Spleen (tissue), 7 donors: ENCODE results near the gene RNASE9.

Experiments
- POLR2A ChIP-seq, 3 donors: fragments of 450-650 bp; IDR thresholded peaks; one replicate each; pipeline ENCODE4 v1.5.1; 2017; ENCODE audit warnings: antibody characterized with exemption in 3 of 3, mild to moderate bottlenecking in 1 of 3
- POLR2AphosphoS5 ChIP-seq, 3 donors: sonication (generic); formaldehyde crosslinking; IDR thresholded peaks; one replicate each; pipeline ENCODE4 v1.5.1; 2017; ENCODE audit warnings: antibody characterized with exemption in 3 of 3
- TF ChIP-seq, protein P1 (sequence below), 11 experiments: fragments of 200-600 bp in 7 of 11; fragments of 450-650 bp in 4 of 11; sonication (generic) in 4 of 11; IDR thresholded peaks in 8 of 11; conservative IDR thresholded peaks in 3 of 11; 1 replicate in 7 of 11; 2 replicates in 4 of 11; pipeline versions ENCODE4 v1.4.0 to v1.8.0; 2016 to 2021; ENCODE audit warnings: antibody characterized with exemption in 11 of 11, inconsistent platforms in 4 of 11, mild to moderate bottlenecking in 1 of 11
- donor health status: DM: no; HTN: no; CAD: no; lungs with moderate emphysema.
- donor health status: DM: no; HTN: no; CAD: no.
- donor health status: DM: no; HTN: no; CAD: no.

DNA sequence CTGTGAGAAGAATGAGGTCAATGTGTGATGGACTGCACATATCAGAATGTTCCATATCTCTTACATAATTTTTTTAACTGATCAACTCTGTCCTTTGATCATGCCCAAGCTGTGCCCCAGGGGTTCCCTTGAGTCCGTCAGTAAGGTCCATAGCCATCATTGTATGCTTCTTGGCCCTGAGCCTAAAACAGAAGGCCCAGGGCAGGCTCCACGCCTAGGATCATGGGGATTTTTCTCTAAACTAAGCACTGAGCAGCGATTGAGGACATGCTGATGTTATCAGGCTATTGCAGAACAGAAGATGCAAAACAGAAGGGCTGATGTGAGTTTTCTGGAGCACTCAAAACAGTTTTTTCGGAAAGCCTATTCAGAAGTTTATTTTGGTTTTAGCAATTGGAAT lies 20.9 kb downstream of the RNASE9 start:
- TF ChIP-seq, protein P1, sequence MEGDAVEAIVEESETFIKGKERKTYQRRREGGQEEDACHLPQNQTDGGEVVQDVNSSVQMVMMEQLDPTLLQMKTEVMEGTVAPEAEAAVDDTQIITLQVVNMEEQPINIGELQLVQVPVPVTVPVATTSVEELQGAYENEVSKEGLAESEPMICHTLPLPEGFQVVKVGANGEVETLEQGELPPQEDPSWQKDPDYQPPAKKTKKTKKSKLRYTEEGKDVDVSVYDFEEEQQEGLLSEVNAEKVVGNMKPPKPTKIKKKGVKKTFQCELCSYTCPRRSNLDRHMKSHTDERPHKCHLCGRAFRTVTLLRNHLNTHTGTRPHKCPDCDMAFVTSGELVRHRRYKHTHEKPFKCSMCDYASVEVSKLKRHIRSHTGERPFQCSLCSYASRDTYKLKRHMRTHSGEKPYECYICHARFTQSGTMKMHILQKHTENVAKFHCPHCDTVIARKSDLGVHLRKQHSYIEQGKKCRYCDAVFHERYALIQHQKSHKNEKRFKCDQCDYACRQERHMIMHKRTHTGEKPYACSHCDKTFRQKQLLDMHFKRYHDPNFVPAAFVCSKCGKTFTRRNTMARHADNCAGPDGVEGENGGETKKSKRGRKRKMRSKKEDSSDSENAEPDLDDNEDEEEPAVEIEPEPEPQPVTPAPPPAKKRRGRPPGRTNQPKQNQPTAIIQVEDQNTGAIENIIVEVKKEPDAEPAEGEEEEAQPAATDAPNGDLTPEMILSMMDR (IDR thresholded peaks at IDR 0.05 in 8 of 11, conservative IDR thresholded peaks at IDR 0.05 in 3 of 11), result no peak
- no peak for TF ChIP-seq POLR2A (IDR thresholded peaks at IDR 0.05)
- no peak for TF ChIP-seq POLR2AphosphoS5 (IDR thresholded peaks at IDR 0.05)
